Vagina (tissue), 2 donors: ENCODE measurements around the gene RFX5. TPM values are rescaled to one million over a fixed set of nuclear protein-coding genes. Genes with fewer than 3 reads are reported as not detected.

Experiments
- DNase-seq, 2 donors: peaks; one replicate each; pipeline ENCODE4 v3.0.0-alpha.2; 2017; ENCODE audit errors: extremely low spot score in 2 of 2
- H3K27ac ChIP-seq: fragments of 200-600 bp; sonication (generic); one replicate; pipeline ENCODE4 v1.5.1; 2019
- H3K27me3 ChIP-seq: fragments of 200-600 bp; sonication (generic); one replicate; pipeline ENCODE4 v1.5.1; 2019
- H3K36me3 ChIP-seq, 2 donors: fragments of 200-600 bp; sonication (generic); one replicate each; pipeline ENCODE4 v1.5.1; 2017 to 2019
- H3K4me1 ChIP-seq: fragments of 200-600 bp; sonication (generic); one replicate; pipeline ENCODE4 v1.5.1; 2019
- H3K4me3 ChIP-seq, 2 donors: fragments of 200-600 bp; sonication (generic); 1 replicate in 1 of 2; 2 replicates in 1 of 2; pipeline ENCODE4 v1.5.1; 2016 to 2019
- H3K9me3 ChIP-seq: fragments of 200-600 bp; sonication (generic); one replicate; pipeline ENCODE4 v1.5.1; 2019
- POLR2A ChIP-seq, 2 donors: fragments of 450-650 bp; IDR thresholded peaks; one replicate each; pipeline ENCODE4 v1.6.1; 2017; ENCODE audit warnings: antibody characterized with exemption in 2 of 2, mild to moderate bottlenecking in 2 of 2, moderate library complexity in 2 of 2
- POLR2AphosphoS5 ChIP-seq, 2 donors: sonication (generic); formaldehyde crosslinking; IDR thresholded peaks; one replicate each; pipeline ENCODE4 v1.9.0; 2017; ENCODE audit warnings: antibody characterized with exemption in 2 of 2, mild to moderate bottlenecking in 2 of 2, low read depth in 1 of 2; ENCODE audit not compliant: insufficient read depth in 1 of 2
- intact Hi-C: fragments of 100-400 bp; cut with DNase I; formaldehyde crosslinking; loops from one replicate; pipeline ENCODE4 v1.15.1; 2023
- total RNA-seq: library from RNA; depleted of rRNA; stranded (reverse); fragments of >200 nt; gene quantifications from one replicate; pipeline ENCODE4 v1.2.3, GENCODE V29; 2016
- TF ChIP-seq, protein P1 (sequence below), 3 experiments: fragments of 450-650 bp in 2 of 3; fragments of 200-600 bp in 1 of 3; sonication (generic) in 1 of 3; IDR thresholded peaks; one replicate each; pipeline ENCODE4 v1.5.1; 2017 to 2019; ENCODE audit warnings: antibody characterized with exemption in 3 of 3, mild to moderate bottlenecking in 2 of 3, moderate library complexity in 2 of 3

RFX5 gene
- total RNA-seq, 1 donor from 2014 or later = 13.0 TPM

- DNase-seq = peak in 1 of 2 donors; percentile 99
- intact Hi-C loops = no loop called here
- peaks cover 0 to 53% of the 10 kb centered on the region in 2 donors for H3K36me3 ChIP-seq
- H3K4me3 ChIP-seq = peak overlapping the region in 1 of 2 donors; percentile 11
- no peaks in the 10 kb centered on the region for H3K9me3 ChIP-seq
- peaks cover 63% of the 10 kb centered on the region for H3K4me1 ChIP-seq
- H3K27ac ChIP-seq = peak overlapping the region; percentile 88
- TF ChIP-seq POLR2A (IDR thresholded peaks at IDR 0.05) (no peak), POLR2AphosphoS5 (IDR thresholded peaks at IDR 0.05; ENCODE audit: insufficient read depth in 1 of 2, low read depth in 1 of 2) (peak; percentile 61 to 94)
- TF ChIP-seq, protein P1, sequence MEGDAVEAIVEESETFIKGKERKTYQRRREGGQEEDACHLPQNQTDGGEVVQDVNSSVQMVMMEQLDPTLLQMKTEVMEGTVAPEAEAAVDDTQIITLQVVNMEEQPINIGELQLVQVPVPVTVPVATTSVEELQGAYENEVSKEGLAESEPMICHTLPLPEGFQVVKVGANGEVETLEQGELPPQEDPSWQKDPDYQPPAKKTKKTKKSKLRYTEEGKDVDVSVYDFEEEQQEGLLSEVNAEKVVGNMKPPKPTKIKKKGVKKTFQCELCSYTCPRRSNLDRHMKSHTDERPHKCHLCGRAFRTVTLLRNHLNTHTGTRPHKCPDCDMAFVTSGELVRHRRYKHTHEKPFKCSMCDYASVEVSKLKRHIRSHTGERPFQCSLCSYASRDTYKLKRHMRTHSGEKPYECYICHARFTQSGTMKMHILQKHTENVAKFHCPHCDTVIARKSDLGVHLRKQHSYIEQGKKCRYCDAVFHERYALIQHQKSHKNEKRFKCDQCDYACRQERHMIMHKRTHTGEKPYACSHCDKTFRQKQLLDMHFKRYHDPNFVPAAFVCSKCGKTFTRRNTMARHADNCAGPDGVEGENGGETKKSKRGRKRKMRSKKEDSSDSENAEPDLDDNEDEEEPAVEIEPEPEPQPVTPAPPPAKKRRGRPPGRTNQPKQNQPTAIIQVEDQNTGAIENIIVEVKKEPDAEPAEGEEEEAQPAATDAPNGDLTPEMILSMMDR (IDR thresholded peaks at IDR 0.05) = no peak
- no peaks in the 10 kb centered on the region for H3K27me3 ChIP-seq
Measured at GRCh38 chr1:151311589-151312331, 35.3 kb downstream of the RFX5 start.

- Histone ChIP-seq H3K36me3 (peaks cover 0 to 53% of the 10 kb centered on the region in 2 donors), H3K4me1 (peaks cover 63% of the 10 kb centered on the region), H3K9me3 (no peaks in the 10 kb centered on the region), H3K4me3 (peak overlapping the region in 1 of 2 donors; percentile 11), H3K27ac (peak overlapping the region; percentile 88), H3K27me3 (no peaks in the 10 kb centered on the region)
- DNase-seq = no peak
- intact Hi-C loops = no loop called here
- TF ChIP-seq, protein P1 (IDR thresholded peaks at IDR 0.05) = no peak
- TF ChIP-seq POLR2AphosphoS5 (IDR thresholded peaks at IDR 0.05; ENCODE audit: insufficient read depth in 1 of 2, low read depth in 1 of 2) = no peak
- no peak for TF ChIP-seq POLR2A (IDR thresholded peaks at IDR 0.05)
Measured at GRCh38 chr1:151311011-151311410, 36.0 kb downstream of the RFX5 start.

- H3K4me3 ChIP-seq = no peak overlapping the region
- peak overlapping the region; percentile 88 for H3K27ac ChIP-seq
- H3K36me3 ChIP-seq = peaks cover 0 to 53% of the 10 kb centered on the region in 2 donors
- no peaks in the 10 kb centered on the region for H3K9me3 ChIP-seq
- TF ChIP-seq, protein P1 (IDR thresholded peaks at IDR 0.05) = no peak
- TF ChIP-seq POLR2AphosphoS5 (IDR thresholded peaks at IDR 0.05; ENCODE audit: insufficient read depth in 1 of 2, low read depth in 1 of 2) (no peak), POLR2A (IDR thresholded peaks at IDR 0.05) (no peak)
- no peaks in the 10 kb centered on the region for H3K27me3 ChIP-seq
- no peak for DNase-seq
- intact Hi-C loops = no loop called here
- H3K4me1 ChIP-seq = peaks cover 55% of the 10 kb centered on the region
Measured at GRCh38 chr1:151309811-151310323, 37.2 kb downstream of the RFX5 start.

GRCh38 chr1:151294742-151295462 is 52.1 kb downstream of the RFX5 start:
- Histone ChIP-seq H3K27ac (no peak overlapping the region), H3K4me1 (no peaks in the 10 kb centered on the region), H3K36me3 (peaks cover 14 to 92% of the 10 kb centered on the region in 2 donors), H3K9me3 (no peaks in the 10 kb centered on the region), H3K27me3 (no peaks in the 10 kb centered on the region), H3K4me3 (no peak overlapping the region)
- intact Hi-C loops = no loop called here
- TF ChIP-seq, protein P1 (IDR thresholded peaks at IDR 0.05) = no peak
- TF ChIP-seq POLR2A (IDR thresholded peaks at IDR 0.05) = no peak
- DNase-seq = no peak
